ENCODE results near the gene CXorf49.
"Not testable (repeated sequence)": the region's sequence is repeated elsewhere in the genome, so short reads cannot be mapped to it uniquely, and the experiment has no call there.

CXorf49 gene

DNA sequence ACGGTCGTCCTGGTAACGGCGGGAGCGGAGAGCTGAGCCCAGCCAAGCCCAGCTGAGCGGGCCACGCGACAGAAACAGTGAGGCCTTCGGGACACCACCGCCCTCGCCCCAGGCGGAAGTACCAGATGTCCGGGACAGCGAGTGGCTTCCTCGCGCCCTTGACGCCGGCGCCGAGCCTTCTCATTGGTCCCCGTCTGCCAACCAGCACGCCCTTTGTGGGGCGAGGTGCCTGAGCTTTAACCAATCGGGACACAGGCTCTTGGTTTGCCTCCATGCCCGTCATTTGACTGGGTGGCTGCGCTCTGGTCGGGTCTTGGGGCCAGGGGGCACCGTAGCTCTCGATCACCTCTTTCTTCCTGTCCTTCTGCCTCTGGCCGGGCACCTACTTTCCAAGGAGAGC lies at the start of gene CXorf49:
TSS of gene CXorf49 (minus strand) at position 101 of the 400 bp plus-strand sequence. CDS start 134 bp downstream, outside the sequence.
- not testable (repeated sequence) for DNase-seq (ENCODE audit: low read depth, low spot score)

DNA sequence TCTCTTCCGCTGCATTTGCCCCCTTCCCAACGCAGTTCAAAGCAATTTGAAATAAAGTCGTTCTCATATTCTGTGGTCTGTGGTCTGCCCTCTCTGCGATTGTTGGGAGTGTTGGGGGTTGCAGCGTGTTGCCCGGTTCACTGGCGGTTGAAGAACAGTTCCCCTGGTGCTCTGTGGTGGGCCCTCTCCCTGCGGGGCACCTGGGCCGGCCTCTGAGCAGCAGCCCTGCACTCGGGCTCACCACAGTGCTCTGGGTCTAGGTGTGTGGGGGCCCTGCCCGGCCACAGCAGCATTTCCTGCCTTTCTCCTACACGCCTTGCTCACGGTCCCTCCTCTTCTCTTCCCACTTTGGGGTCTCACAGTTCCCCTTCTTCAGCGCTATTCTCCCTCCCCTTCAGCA lies 49.0 kb upstream of the CXorf49 start:
- DNase-seq (ENCODE audit: low read depth, low spot score): not testable (repeated sequence)

DNA sequence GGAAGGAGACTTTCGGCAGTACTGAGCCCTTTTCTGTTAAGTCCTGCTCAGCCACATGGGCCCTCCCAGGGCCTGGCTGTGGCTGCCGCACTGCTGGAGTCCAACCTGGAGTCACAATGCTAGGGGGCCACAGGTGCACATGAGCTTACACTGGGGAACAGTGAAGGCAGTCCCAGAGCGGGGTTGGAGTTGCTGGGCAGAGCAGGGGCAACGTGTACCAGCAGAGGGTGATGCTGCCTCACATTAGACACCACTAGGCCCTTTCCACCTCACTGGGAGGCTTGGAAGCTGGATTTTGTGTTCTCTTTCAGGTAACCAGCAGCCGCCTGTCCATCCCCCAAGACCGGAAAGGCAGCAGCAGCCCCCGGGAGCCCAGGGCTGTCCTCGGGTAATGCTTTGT lies 47.5 kb upstream of the CXorf49 start:
- not testable (repeated sequence) for DNase-seq (ENCODE audit: low read depth, low spot score)

DNA sequence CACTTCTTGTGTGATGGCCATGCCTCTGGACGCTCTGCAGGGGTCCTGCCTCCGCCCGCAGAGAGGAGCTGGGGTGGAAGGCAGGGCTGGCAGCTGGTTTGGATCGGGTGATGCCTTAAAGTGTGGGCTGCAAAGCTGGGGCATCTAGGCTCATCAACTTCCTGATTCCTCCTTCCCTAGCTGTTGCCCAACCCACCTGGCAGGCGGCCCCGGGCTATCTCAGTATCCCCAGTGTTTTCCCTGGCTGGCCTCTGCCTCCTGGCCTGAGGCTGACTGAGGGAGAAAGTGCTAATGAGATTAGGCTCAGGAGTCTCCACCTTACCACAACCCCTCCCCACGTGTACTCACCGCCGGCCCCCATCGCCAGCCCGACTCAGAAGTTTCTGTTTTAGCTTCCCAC lies 46.7 kb upstream of the CXorf49 start:
- DNase-seq (ENCODE audit: low read depth, low spot score): not testable (repeated sequence)

DNA sequence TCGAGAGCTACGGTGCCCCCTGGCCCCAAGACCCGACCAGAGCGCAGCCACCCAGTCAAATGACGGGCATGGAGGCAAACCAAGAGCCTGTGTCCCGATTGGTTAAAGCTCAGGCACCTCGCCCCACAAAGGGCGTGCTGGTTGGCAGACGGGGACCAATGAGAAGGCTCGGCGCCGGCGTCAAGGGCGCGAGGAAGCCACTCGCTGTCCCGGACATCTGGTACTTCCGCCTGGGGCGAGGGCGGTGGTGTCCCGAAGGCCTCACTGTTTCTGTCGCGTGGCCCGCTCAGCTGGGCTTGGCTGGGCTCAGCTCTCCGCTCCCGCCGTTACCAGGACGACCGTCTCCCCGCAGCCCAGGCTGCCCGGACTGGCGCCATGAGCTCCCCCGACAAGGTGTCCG lies 45.0 kb upstream of the CXorf49 start, which contains the start of gene CXorf49B:
TSS of gene CXorf49B (plus strand) at position 301 of the 400 bp plus-strand sequence. CDS start at position 376, 75 bp downstream.
- not testable (repeated sequence) for DNase-seq (ENCODE audit: low read depth, low spot score)

DNA sequence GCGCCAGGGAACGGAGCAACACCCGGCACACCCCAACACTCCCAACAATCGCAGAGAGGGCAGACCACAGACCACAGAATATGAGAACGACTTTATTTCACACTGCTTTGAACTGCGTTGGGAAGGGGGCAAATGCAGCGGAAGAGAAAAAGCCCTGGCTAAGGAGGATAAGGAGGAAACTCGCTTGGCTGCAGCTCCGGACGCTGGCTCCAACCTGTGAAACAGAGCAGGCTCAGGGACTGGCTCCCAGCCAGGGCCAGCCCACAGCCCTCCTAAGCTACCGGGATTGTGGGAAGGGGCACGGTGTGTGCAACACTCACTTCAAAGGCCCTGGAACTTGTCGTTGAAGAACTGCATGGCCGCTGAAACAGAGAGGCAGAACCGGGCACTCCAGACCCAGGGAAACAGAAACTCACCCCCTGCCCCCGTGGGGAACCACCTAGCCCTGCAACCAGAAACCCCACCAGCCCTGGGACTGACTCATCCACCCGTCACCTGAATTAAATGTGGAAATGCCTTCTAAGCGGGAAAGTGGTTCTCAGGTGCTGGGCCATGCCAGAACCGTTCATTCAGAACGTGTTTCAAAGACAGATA lies 42.7 kb upstream of the CXorf49 start:
- DNase-seq (ENCODE audit: low read depth, low spot score): not testable (repeated sequence)

DNA sequence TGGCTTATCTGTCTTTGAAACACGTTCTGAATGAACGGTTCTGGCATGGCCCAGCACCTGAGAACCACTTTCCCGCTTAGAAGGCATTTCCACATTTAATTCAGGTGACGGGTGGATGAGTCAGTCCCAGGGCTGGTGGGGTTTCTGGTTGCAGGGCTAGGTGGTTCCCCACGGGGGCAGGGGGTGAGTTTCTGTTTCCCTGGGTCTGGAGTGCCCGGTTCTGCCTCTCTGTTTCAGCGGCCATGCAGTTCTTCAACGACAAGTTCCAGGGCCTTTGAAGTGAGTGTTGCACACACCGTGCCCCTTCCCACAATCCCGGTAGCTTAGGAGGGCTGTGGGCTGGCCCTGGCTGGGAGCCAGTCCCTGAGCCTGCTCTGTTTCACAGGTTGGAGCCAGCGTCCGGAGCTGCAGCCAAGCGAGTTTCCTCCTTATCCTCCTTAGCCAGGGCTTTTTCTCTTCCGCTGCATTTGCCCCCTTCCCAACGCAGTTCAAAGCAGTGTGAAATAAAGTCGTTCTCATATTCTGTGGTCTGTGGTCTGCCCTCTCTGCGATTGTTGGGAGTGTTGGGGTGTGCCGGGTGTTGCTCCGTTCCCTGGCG lies 2.3 kb upstream of the CXorf49 start:
- DNase-seq (ENCODE audit: low read depth, low spot score): not testable (repeated sequence)

DNA sequence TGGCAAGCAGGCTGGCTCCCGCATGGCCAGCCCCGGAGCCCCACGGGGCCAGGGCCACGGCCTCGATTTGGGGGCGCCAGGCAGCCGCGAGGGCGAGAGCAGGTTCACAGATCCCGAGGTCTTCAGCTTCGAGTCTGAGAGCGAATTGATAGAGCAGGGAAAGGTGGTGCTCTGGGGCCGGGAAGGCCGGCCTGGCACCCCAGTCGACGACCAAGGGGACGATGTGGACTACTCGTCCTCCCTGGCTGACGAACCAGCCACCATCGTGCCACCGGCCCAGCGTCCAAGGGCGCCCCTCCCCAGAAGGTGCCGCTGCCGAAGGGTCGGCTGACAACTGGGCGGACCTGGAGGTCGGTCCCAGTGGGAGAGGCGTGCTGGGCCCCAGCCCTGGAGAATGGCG lies 1.1 kb upstream of the CXorf49 start:
- DNase-seq (ENCODE audit: low read depth, low spot score): not testable (repeated sequence)

DNA sequence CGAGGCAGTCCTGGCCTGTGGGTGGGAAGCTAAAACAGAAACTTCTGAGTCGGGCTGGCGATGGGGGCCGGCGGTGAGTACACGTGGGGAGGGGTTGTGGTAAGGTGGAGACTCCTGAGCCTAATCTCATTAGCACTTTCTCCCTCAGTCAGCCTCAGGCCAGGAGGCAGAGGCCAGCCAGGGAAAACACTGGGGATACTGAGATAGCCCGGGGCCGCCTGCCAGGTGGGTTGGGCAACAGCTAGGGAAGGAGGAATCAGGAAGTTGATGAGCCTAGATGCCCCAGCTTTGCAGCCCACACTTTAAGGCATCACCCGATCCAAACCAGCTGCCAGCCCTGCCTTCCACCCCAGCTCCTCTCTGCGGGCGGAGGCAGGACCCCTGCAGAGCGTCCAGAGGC lies 1.8 kb downstream of the CXorf49 start:
- not testable (repeated sequence) for DNase-seq (ENCODE audit: low read depth, low spot score)

DNA sequence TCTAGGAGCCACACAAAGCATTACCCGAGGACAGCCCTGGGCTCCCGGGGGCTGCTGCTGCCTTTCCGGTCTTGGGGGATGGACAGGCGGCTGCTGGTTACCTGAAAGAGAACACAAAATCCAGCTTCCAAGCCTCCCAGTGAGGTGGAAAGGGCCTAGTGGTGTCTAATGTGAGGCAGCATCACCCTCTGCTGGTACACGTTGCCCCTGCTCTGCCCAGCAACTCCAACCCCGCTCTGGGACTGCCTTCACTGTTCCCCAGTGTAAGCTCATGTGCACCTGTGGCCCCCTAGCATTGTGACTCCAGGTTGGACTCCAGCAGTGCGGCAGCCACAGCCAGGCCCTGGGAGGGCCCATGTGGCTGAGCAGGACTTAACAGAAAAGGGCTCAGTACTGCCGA lies 2.5 kb downstream of the CXorf49 start:
- not testable (repeated sequence) for DNase-seq (ENCODE audit: low read depth, low spot score)

DNA sequence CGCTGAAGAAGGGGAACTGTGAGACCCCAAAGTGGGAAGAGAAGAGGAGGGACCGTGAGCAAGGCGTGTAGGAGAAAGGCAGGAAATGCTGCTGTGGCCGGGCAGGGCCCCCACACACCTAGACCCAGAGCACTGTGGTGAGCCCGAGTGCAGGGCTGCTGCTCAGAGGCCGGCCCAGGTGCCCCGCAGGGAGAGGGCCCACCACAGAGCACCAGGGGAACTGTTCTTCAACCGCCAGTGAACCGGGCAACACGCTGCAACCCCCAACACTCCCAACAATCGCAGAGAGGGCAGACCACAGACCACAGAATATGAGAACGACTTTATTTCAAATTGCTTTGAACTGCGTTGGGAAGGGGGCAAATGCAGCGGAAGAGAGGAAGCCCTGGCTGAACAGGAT lies 4.0 kb downstream of the CXorf49 start:
- DNase-seq (ENCODE audit: low read depth, low spot score): not testable (repeated sequence)

DNA sequence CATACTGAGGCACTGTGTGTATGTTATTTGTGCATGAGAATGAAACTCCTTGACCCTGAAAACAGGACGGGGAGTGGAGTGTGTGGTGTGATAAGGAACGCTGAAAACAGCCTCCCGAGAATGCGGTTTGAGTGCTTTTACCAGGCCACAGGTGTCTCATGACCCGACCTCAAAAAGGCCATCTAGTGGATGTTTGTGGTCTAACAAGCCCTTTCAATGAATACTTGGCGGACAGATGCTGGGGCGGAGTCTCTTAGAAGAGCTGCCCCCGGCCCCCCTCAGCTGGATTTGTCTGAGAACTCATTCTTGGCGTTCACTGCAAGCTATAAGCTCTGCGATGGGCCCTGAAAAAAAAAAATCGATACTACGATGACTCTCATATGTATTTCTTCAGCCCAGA lies 15.2 kb downstream of the CXorf49 start:
- DNase-seq (ENCODE audit: low read depth, low spot score): not testable (repeated sequence)

DNA sequence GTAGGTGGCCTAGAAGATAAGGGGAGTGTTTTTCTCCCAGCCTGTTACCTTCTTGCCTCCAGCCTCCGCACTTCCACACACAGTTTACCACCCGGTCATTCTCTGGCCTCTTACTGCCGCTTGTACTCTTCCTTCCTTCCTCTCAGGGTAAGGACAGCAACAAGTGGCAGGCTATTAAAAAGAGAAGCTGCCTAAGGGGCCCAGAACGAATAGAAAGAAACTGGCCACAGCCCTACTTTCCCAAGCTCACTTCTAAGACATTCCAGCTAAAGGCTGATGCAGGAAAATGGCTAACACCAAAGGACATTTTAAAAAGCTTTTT lies 19.1 kb downstream of the CXorf49 start:
- DNase-seq (ENCODE audit: low read depth, low spot score): not testable (repeated sequence)

DNA sequence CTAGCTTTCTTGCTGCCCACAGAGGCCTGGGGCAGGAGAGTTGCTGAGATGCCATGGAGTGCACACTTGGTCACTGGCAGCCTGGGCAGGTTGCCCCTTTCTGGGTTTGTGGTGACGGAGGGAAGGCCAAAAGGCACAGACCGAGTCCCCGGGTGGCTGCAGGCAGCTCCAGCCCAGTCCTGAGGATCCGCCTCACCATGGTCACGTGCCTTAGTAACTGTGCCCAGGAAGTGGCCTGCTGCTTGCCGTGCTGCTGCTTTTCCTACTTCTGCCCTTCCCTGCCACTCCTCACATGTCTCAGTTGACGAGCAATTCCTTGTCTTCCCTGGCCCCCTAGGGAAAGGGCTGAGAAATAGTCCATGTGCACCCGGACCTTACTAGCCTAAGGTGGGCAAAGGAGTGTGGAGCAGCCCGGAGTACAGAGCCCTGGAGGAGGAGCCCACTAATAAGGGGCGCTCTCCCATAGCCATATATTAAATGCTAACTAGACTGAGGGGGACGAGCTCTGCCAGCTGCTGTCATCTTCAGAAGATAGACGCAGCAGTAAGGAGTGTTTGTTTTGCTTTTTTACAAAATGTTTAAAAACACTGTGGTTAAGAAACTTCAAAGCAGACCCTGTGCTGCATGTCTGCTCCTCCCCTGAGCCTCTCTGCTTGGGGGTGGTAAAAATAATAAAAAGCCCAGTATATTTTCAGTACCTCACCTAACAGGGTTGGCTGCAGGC lies 19.6 kb downstream of the CXorf49 start:
- DNase-seq (ENCODE audit: low read depth, low spot score): not testable (repeated sequence)

DNA sequence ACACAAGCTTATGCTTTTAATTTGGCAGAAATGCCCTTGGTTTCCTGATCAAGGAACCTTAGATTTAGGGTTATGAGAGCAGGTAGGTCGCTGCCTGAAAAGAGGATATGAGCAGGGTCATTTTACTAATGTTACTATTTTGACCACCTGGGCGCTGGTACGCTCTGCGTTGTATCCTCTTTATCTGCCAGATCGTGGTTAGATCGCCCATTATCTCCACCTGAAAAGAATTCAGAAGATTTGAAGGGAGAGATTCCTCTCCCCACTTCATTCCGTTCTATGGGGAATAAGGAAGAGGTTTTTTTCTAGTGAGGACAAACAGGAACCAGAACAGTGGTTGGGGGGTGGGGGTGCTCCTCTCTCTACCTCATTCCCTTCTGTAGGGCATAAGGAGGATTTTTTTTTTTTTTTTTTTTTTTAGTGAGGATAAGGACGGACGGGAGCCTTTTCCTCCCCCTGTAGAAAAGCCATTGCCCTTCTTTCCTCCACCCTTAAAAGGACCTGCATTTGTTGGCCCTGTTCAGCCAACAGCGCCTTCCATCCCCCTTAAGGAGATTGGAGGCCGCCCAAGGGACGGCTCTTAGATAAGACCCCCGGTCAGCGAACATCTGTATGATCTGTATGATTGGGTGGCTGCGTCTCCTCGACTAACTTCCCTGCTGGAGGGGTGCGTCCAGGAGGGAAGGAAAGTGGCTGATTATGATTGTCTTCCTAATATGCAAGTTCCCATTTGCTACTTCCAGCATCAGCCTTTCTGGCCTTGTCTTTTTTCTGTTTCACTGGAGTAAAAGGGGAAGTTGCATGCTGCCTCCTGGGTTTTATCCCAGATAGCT lies 20.4 kb downstream of the CXorf49 start:
- DNase-seq (ENCODE audit: low read depth, low spot score): not testable (repeated sequence)

DNA sequence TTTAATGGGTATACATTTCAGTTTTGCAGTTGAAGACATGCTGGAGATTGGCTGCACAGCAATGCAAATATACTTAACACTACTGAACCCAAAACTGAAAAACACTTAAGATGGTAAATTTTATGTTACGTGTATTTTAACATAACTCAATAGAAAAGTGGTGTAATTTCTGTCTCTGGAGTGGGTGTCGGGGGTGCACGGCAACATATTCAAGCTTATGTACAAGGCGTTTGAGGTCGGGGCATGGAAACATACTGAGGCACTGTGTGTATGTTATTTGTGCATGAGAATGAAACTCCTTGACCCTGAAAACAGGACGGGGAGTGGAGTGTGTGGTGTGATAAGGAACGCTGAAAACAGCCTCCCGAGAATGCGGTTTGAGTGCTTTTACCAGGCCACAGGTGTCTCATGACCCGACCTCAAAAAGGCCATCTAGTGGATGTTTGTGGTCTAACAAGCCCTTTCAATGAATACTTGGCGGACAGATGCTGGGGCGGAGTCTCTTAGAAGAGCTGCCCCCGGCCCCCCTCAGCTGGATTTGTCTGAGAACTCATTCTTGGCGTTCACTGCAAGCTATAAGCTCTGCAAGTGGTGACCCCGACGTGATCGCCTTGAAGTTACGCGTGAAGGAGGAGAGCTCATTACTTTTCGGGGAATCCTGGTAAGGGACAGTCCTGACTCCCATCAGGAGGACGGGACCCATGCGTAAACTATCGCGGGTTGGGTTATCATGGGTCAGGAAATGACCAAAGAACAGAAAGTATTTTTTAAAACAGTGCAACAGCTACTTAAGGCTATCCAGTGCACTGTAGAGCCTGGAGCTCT lies 21.2 kb downstream of the CXorf49 start:
- not testable (repeated sequence) for DNase-seq (ENCODE audit: low read depth, low spot score)

DNA sequence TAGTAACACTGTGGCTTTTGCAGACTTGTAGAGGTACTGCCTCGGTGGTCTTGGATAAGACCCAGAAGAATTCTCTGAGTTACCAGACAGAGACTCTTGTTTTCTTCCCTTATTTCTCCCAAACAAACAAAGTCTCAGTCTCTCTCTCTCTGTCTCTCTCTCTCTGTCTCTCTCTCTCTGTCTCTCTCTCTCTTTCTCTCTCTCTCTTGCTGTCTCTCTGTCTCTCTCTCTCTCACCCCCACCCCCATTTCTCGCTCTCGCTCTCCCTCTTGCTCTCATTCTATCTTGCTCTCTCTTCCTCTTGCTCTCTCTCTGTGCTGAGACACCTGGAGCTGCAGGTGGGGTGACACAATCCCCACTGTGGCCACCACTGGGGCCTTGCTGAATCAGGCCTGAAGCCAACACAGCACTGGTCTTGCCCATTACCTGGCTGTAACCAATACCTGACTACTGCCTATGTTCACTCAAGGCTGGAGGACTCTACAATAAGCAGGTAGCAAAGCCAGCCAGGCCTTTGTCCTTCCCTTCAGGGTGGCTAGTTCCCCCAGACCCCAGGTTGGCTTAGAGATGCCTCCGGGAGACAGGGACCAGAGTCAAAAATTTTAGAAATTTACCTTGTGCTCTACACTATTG lies 38.4 kb downstream of the CXorf49 start:
- no peak for DNase-seq (ENCODE audit: low read depth, low spot score)

DNA sequence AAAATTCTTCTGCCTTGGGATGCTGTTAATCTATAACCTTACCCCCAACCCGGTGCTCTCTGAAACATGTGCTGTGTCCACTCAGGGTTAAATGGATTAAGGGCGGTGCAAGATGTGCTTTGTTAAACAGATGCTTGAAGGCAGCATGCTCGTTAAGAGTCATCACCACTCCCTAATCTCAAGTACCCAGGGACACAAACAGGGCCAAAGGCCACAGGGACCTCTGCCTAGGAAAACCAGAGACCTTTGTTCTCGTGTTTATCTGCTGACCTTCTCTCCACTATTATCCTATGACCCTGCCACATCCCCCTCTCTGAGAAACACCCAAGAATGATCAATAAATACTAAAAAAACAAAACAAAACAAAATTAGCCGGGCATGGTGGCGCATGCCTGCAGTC lies 40.9 kb downstream of the CXorf49 start:
- DNase-seq (ENCODE audit: low read depth, low spot score): not testable (repeated sequence)

DNA sequence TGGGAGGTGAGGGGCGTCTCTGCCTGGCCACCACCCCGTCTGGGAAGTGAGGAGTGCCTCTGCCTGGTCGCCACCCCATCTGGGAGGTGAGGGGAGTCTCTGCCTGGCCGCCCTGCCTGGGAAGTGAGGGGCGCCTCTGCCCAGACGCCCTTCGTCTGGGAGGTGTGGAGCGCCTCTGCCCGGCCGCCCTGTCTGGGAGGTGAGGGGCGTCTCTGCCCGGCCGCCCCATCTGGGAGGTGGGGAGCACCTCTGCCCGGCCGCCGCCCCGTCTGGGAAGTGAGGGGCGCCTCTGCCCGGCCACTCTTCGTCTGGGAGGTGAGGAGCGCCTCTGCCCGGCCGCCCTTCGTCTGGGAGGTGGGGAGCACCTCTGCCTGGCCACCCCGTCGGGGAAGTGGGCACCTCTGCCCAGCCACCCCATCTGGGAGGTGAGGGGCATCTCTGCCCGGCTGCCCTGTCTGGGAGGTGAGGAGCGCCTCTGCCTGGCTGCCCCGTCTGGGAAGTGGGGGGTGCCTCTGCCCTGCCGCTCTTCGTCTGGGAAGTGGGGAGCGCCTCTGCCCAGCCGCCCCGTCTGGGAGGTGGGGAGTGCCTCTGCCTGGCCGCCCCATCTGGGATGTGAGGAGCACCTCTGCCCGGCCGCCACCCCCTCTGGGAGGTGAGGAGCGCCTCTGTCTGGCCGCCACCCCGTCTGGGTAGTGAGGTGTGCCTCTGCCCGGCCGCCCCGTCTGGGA lies 41.9 kb downstream of the CXorf49 start:
- not testable (repeated sequence) for DNase-seq (ENCODE audit: low read depth, low spot score)

DNA sequence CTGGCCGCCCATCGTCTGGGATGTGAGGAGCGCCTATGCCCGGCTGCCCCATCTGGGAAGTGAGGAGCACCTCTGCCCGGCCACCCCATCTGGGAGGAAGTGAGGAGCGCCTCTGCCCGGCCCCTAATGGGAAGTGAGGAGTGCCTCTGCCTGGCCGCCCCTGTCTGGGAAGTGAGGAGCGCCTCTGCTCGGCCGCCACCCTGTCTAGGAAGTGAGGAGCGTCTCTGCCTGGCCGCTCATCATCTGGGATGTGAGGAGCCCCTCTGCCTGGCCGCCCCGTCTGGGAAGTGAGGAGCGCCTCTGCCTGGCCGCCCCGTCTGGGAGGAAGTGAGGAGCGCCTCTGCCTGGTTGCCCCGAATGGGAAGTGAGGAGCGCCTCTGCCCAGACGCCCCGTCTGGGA lies 42.4 kb downstream of the CXorf49 start:
- DNase-seq (ENCODE audit: low read depth, low spot score): not testable (repeated sequence)
